Fibroblast of lung (primary cell): ENCODE data around the gene LFNG. TPM values are rescaled to one million over a fixed set of nuclear protein-coding genes. Genes with fewer than 3 reads are reported as not detected.
A peak's percentile ranks its signal among the peaks of the same experiment; 100 is the strongest.

ENCODE experiments used
- DNase-seq, 2 donors: peaks; one replicate each; pipeline versions ENCODE4 v3.0.0 to v3.0.0-alpha.2; 2010; ENCODE audit warnings: low read depth in 2 of 2
- H2AFZ ChIP-seq: 2 replicates; pipeline ENCODE4 v1.5.1; 2012; ENCODE audit warnings: low read length, control low read depth, inconsistent platforms
- H3K27ac ChIP-seq: 2 replicates; pipeline ENCODE4 v1.5.1; 2011; ENCODE audit warnings: low read length, control low read depth; ENCODE audit not compliant: insufficient read depth
- H3K27me3 ChIP-seq: 2 replicates; pipeline ENCODE4 v1.5.1; 2011; ENCODE audit warnings: mild to moderate bottlenecking, low read length; ENCODE audit not compliant: control insufficient read depth, insufficient read depth
- H3K36me3 ChIP-seq: 2 replicates; pipeline ENCODE4 v1.5.1; 2011; ENCODE audit warnings: low read length; ENCODE audit not compliant: control insufficient read depth, insufficient read depth
- H3K4me1 ChIP-seq: 2 replicates; pipeline ENCODE4 v1.5.1; 2011; ENCODE audit warnings: low read length; ENCODE audit not compliant: control insufficient read depth, insufficient read depth; ENCODE audit errors: extremely low read depth
- H3K4me2 ChIP-seq: 2 replicates; pipeline ENCODE4 v1.5.1; 2011; ENCODE audit warnings: low read length, control low read depth; ENCODE audit not compliant: insufficient read depth; ENCODE audit errors: extremely low read depth
- H3K4me3 ChIP-seq, 4 experiments: fragments of 200-600 bp in 1 of 4; sonication (generic) in 1 of 4; replicated peaks in 1 of 4; 2 replicates each; pipeline ENCODE4 v1.5.1; 2011 to 2016; ENCODE audit warnings: low read length in 4 of 4, low read depth in 3 of 4, mild to moderate bottlenecking in 3 of 4, control low read depth in 2 of 4, inconsistent platforms in 1 of 4, mixed read lengths in 1 of 4; ENCODE audit not compliant: insufficient read depth in 1 of 4; ENCODE audit errors: control extremely low read depth in 1 of 4
- H3K79me2 ChIP-seq: 2 replicates; pipeline ENCODE4 v1.5.1; 2012; ENCODE audit warnings: mild to moderate bottlenecking, low read length, inconsistent platforms; ENCODE audit not compliant: control insufficient read depth, insufficient read depth
- H3K9ac ChIP-seq: 2 replicates; pipeline ENCODE4 v1.5.1; 2011; ENCODE audit warnings: mild to moderate bottlenecking, low read length, control low read depth; ENCODE audit not compliant: insufficient read depth
- H3K9me3 ChIP-seq: 2 replicates; pipeline ENCODE4 v1.5.1; 2012; ENCODE audit warnings: low read depth, low read length; ENCODE audit not compliant: control insufficient read depth, insufficient read depth
- H4K20me1 ChIP-seq: 2 replicates; pipeline ENCODE4 v1.5.1; 2011; ENCODE audit warnings: low read length; ENCODE audit not compliant: control insufficient read depth, insufficient read depth; ENCODE audit errors: extremely low read depth
- CTCF ChIP-seq, 2 donors: IDR thresholded peaks in 1 of 2; conservative IDR thresholded peaks in 1 of 2; 1 replicate in 1 of 2; 2 replicates in 1 of 2; pipeline ENCODE4 v1.5.1; 2011 to 2012; ENCODE audit warnings: low read length in 2 of 2, control low read depth in 1 of 2, inconsistent platforms in 1 of 2, low read depth in 1 of 2, mild to moderate bottlenecking in 1 of 2
- EZH2 ChIP-seq: IDR thresholded peaks from 2 replicates; pipeline ENCODE4 v1.5.1; 2012; ENCODE audit warnings: low read length, control low read depth, mild to moderate bottlenecking; ENCODE audit errors: missing control alignments
- polyA plus RNA-seq, 2 donors: library from polyadenylated mRNA; depleted of rRNA in 1 of 2; stranded (reverse) in 1 of 2; unstranded in 1 of 2; fragments of >200 nt; gene quantifications; 2 replicates each; pipeline ENCODE4 v1.2.1, GENCODE V29; 2011 to 2012; ENCODE audit warnings: missing spikeins in 1 of 2
- total RNA-seq: library from RNA; depleted of rRNA; stranded (reverse); fragments of >200 nt; gene quantifications from 2 replicates; pipeline ENCODE4 v1.2.1, GENCODE V29; 2014

The LFNG gene
- total and polyA plus RNA-seq, 2 donors (not counting 1 experiment from before 2014, with no cell fraction given): 0.33 to 3.5 TPM

GRCh38 chr7:2521341-2521745 lies 1.8 kb downstream of the LFNG start:
- Histone ChIP-seq H3K9me3 (no peaks in the 10 kb centered on the region), H3K36me3 (no peaks in the 10 kb centered on the region), H2AFZ (no peak overlapping the region), H3K27me3 (no peaks in the 10 kb centered on the region), H3K4me3 (no peak overlapping the region), H4K20me1 (no peaks in the 10 kb centered on the region), H3K27ac (no peak overlapping the region), H3K4me2 (no peak overlapping the region), H3K4me1 (peaks cover 28% of the 10 kb centered on the region), H3K9ac (no peak overlapping the region), H3K79me2 (no peaks in the 10 kb centered on the region)
- DNase-seq: no peak
- TF ChIP-seq EZH2 (no peak), CTCF (conservative IDR thresholded peaks at IDR 0.05 in 1 of 2, IDR thresholded peaks at IDR 0.05 in 1 of 2; ENCODE audit: low read depth in 1 of 2, low read length in 2 of 2) (no peak)

GRCh38 chr7:2521952-2522591 lies 2.5 kb downstream of the LFNG start:
- Histone ChIP-seq H3K9me3 (no peaks in the 10 kb centered on the region), H3K79me2 (no peaks in the 10 kb centered on the region), H2AFZ (no peak overlapping the region), H3K4me2 (no peak overlapping the region), H3K27me3 (no peaks in the 10 kb centered on the region), H3K27ac (no peak overlapping the region), H3K9ac (no peak overlapping the region), H3K36me3 (no peaks in the 10 kb centered on the region), H3K4me1 (peaks cover 22% of the 10 kb centered on the region), H3K4me3 (no peak overlapping the region), H4K20me1 (no peaks in the 10 kb centered on the region)
- DNase-seq: peak in 1 of 2 donors; percentile 49
- TF ChIP-seq EZH2: no peak
- no peak for TF ChIP-seq CTCF (conservative IDR thresholded peaks at IDR 0.05 in 1 of 2, IDR thresholded peaks at IDR 0.05 in 1 of 2; ENCODE audit: low read depth in 1 of 2, low read length in 2 of 2)

GRCh38 chr7:2522780-2523433 lies 3.3 kb downstream of the LFNG start:
- DNase-seq: peak in 1 of 2 donors; percentile 89
- Histone ChIP-seq H2AFZ (no peak overlapping the region), H3K4me3 (no peak overlapping the region), H3K9ac (no peak overlapping the region), H3K4me2 (no peak overlapping the region), H3K4me1 (peaks cover 17% of the 10 kb centered on the region), H3K9me3 (no peaks in the 10 kb centered on the region), H3K79me2 (no peaks in the 10 kb centered on the region), H3K36me3 (no peaks in the 10 kb centered on the region), H3K27ac (no peak overlapping the region), H4K20me1 (no peaks in the 10 kb centered on the region), H3K27me3 (no peaks in the 10 kb centered on the region)
- TF ChIP-seq EZH2 (no peak), CTCF (conservative IDR thresholded peaks at IDR 0.05 in 1 of 2, IDR thresholded peaks at IDR 0.05 in 1 of 2; ENCODE audit: low read depth in 1 of 2, low read length in 2 of 2) (no peak)
